GM23338 (cell line): Measurements from ENCODE around the gene PIPOX. TPM values are rescaled to one million over a fixed set of nuclear protein-coding genes. Genes with fewer than 3 reads are reported as not detected.

Experiments used
- ATAC-seq: fragments of 200-7000 bp; cut with Tn5 transposase; 3 replicates; pipeline ENCODE4 v1.9.1; 2020
- DNase-seq: peaks from one replicate; pipeline ENCODE4 v3.0.0-alpha.2; 2015; ENCODE audit warnings: low spot score
- H2AFZ ChIP-seq: fragments of 200-600 bp; sonication (generic); 2 replicates; pipeline ENCODE4 v1.8.0; 2016; ENCODE audit warnings: antibody characterized with exemption, mild to moderate bottlenecking, moderate library complexity
- H3F3A ChIP-seq: fragments of 200-600 bp; sonication (generic); replicated peaks from 2 replicates; pipeline ENCODE4 v1.8.0; 2017; ENCODE audit warnings: antibody characterized with exemption, mixed run types, low read depth
- H3K27ac ChIP-seq: fragments of 200-600 bp; sonication (generic); 2 replicates; pipeline ENCODE4 v1.6.1; 2016; ENCODE audit warnings: low read depth
- H3K27me3 ChIP-seq: fragments of 200-600 bp; sonication (generic); 2 replicates; pipeline ENCODE4 v1.8.0; 2016; ENCODE audit warnings: mild to moderate bottlenecking, mixed run types, moderate library complexity; ENCODE audit not compliant: insufficient read depth
- H3K36me3 ChIP-seq: fragments of 200-600 bp; sonication (generic); 2 replicates; pipeline ENCODE4 v1.8.0; 2016; ENCODE audit warnings: mild to moderate bottlenecking; ENCODE audit not compliant: insufficient read depth
- H3K4me1 ChIP-seq: fragments of 200-600 bp; sonication (generic); 2 replicates; pipeline ENCODE4 v1.8.0; 2016; ENCODE audit warnings: mild to moderate bottlenecking, moderate library complexity; ENCODE audit not compliant: insufficient read depth
- H3K4me2 ChIP-seq: fragments of 200-600 bp; sonication (generic); 2 replicates; pipeline ENCODE4 v1.7.1; 2017; ENCODE audit warnings: mixed run types
- H3K4me3 ChIP-seq: fragments of 200-600 bp; sonication (generic); 2 replicates; pipeline ENCODE4 v1.6.1; 2016; ENCODE audit warnings: mixed run types
- H3K79me2 ChIP-seq: fragments of 200-600 bp; sonication (generic); replicated peaks from 2 replicates; pipeline ENCODE4 v1.8.0; 2017; ENCODE audit warnings: mild to moderate bottlenecking; ENCODE audit not compliant: insufficient read depth
- H3K9me2 ChIP-seq: fragments of 200-600 bp; sonication (generic); 2 replicates; pipeline ENCODE4 v1.8.0; 2017; ENCODE audit not compliant: insufficient read depth
- H4K20me1 ChIP-seq: fragments of 200-600 bp; sonication (generic); replicated peaks from 2 replicates; pipeline ENCODE4 v1.8.0; 2017; ENCODE audit warnings: mild to moderate bottlenecking; ENCODE audit not compliant: insufficient read depth
- H3K27ac Mint-ChIP-seq: 2 replicates; pipeline ENCODE4 v1.8.0; 2020; ENCODE audit warnings: inconsistent platforms, mild to moderate bottlenecking, moderate library complexity, mixed read lengths
- H3K27me3 Mint-ChIP-seq: 3 replicates; pipeline ENCODE4 v1.8.0; 2022; ENCODE audit warnings: low read depth, mild to moderate bottlenecking, moderate library complexity, mixed read lengths, inconsistent platforms; ENCODE audit not compliant: insufficient read depth, poor library complexity
- H3K36me3 Mint-ChIP-seq: 3 replicates; pipeline ENCODE4 v1.8.0; 2021; ENCODE audit warnings: low read depth, mild to moderate bottlenecking, inconsistent platforms, moderate library complexity, mixed read lengths
- H3K4me1 Mint-ChIP-seq: 3 replicates; pipeline ENCODE4 v1.8.0; 2020; ENCODE audit warnings: mild to moderate bottlenecking, inconsistent platforms, mixed read lengths
- H3K4me3 Mint-ChIP-seq: 3 replicates; pipeline ENCODE4 v1.8.0; 2021; ENCODE audit warnings: moderate library complexity, mild to moderate bottlenecking, inconsistent platforms, mixed read lengths
- H3K9me3 Mint-ChIP-seq: 3 replicates; pipeline ENCODE4 v1.8.0; 2020; ENCODE audit warnings: moderate library complexity, mild to moderate bottlenecking, inconsistent platforms, mixed read lengths
- CREB1 ChIP-seq: fragments of 250-450 bp; sonication (Bioruptor Pico); IDR thresholded peaks from 2 replicates; pipeline ENCODE4 v1.5.0; 2020; ENCODE audit warnings: low read depth, mild to moderate bottlenecking, moderate library complexity
- EZH2 ChIP-seq: fragments of 200-600 bp; sonication (generic); IDR thresholded peaks from one replicate; pipeline ENCODE4 v1.8.0; 2017; ENCODE audit warnings: antibody characterized with exemption, mild to moderate bottlenecking, low read depth; ENCODE audit not compliant: unreplicated experiment
- EZH2phosphoT487 ChIP-seq: fragments of 200-600 bp; sonication (generic); IDR thresholded peaks from one replicate; pipeline ENCODE4 v1.8.1; 2018; ENCODE audit warnings: antibody characterized with exemption; ENCODE audit not compliant: unreplicated experiment
- JUNB ChIP-seq: IDR thresholded peaks from one replicate; pipeline ENCODE4 v1.6.1; 2016; ENCODE audit warnings: antibody characterized with exemption; ENCODE audit not compliant: unreplicated experiment
- NANOG ChIP-seq: IDR thresholded peaks from 2 replicates; pipeline ENCODE4 v1.6.1; 2016; ENCODE audit warnings: antibody characterized with exemption, borderline replicate concordance
- REST ChIP-seq: IDR thresholded peaks from one replicate; pipeline ENCODE4 v1.6.1; 2018; ENCODE audit warnings: antibody characterized with exemption; ENCODE audit not compliant: unreplicated experiment
- STAT1 ChIP-seq: IDR thresholded peaks from one replicate; pipeline ENCODE4 v1.6.1; 2016; ENCODE audit warnings: antibody characterized with exemption; ENCODE audit not compliant: unreplicated experiment
- ZNF331 ChIP-seq: fragments of 250-450 bp; sonication (Bioruptor Pico); IDR thresholded peaks from 2 replicates; pipeline ENCODE4 v1.5.0; 2020; ENCODE audit warnings: low read depth, mild to moderate bottlenecking, moderate library complexity
- polyA plus RNA-seq: library from polyadenylated mRNA; unstranded; fragments of >200 nt; fragmentation: Nextera tagmentation; extraction: Ambion mirVana; gene quantifications from 2 replicates; pipeline ENCODE4 v1.2.1, GENCODE V29; 2016
- total RNA-seq: library from RNA; depleted of rRNA; stranded (reverse); fragments of >200 nt; shearing (Covaris generic); gene quantifications from 2 replicates; pipeline ENCODE4 v1.2.3, GENCODE V29; 2014
- TF ChIP-seq, protein P1 (sequence below): IDR thresholded peaks from 2 replicates; pipeline ENCODE4 v1.6.1; 2016; ENCODE audit warnings: antibody characterized with exemption
- TF ChIP-seq, protein P2 (sequence below), 2 experiments: fragments of 200-600 bp in 1 of 2; sonication (generic) in 1 of 2; conservative IDR thresholded peaks; 2 replicates each; pipeline versions ENCODE4 v1.5.1 to v1.6.1; 2016 to 2017; ENCODE audit warnings: antibody characterized with exemption in 2 of 2, low read depth in 2 of 2, mild to moderate bottlenecking in 2 of 2, moderate library complexity in 1 of 2

Gene PIPOX
- total and polyA plus RNA-seq, 2 experiments from 2014 or later = 22.6 to 34.6 TPM

GRCh38 chr17:29054835-29055234 lies 11.9 kb downstream of the PIPOX start:
- Histone ChIP-seq H3K27ac (no peak overlapping the region), H3K4me2 (no peak overlapping the region), H2AFZ (no peak overlapping the region), H3F3A (no peaks in the 10 kb centered on the region), H3K36me3 (no peaks in the 10 kb centered on the region), H4K20me1 (no peaks in the 10 kb centered on the region), H3K79me2 (no peaks in the 10 kb centered on the region), H3K9me2 (peaks cover 5% of the 10 kb centered on the region; the same call in 1 of the 2 replicates), H3K27me3 (no peaks in the 10 kb centered on the region), H3K4me3 (no peak overlapping the region), H3K4me1 (peaks cover 8% of the 10 kb centered on the region)
- no peak overlapping the region for H3K27ac Mint-ChIP-seq
- H3K27me3 Mint-ChIP-seq = peaks cover 6% of the 10 kb centered on the region
- DNase-seq = no peak
- peaks cover 8% of the 10 kb centered on the region for H3K36me3 Mint-ChIP-seq
- TF ChIP-seq CREB1 (CRISPR knock-in tag) (no peak), EZH2 (no peak)
- H3K4me1 Mint-ChIP-seq = peaks cover 16% of the 10 kb centered on the region
- ATAC-seq = no peak
- no peak overlapping the region for H3K4me3 Mint-ChIP-seq
- no peaks in the 10 kb centered on the region; the same call in 2 of the 3 replicates for H3K9me3 Mint-ChIP-seq

DNA sequence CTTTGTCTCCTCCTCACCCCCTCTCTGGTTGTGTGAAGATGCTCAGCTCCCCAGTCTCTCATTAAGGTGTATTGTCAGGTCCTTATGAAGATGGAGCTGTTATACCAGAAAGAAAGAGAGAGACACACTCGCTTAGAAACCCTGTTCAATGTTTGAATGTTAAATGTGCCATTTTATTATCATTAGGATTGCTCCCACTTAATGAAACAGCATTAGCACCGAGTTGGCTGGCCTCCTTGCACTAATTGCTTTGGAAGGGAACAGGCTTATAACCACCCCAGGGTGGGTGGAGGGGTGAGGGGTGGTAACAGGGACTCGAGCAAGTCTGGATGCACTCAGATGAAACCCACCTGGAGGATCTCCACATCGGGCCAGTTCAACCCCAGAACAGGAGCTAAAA lies 14.4 kb downstream of the PIPOX start:
- H3K4me3 ChIP-seq = no peak overlapping the region
- H3K79me2 ChIP-seq = no peaks in the 10 kb centered on the region
- no peak overlapping the region for H3K4me2 ChIP-seq
- Mint-ChIP-seq H3K4me1 (peaks cover 30% of the 10 kb centered on the region), H3K27me3 (peaks cover 15% of the 10 kb centered on the region), H3K27ac (no peak overlapping the region), H3K36me3 (peaks cover 8% of the 10 kb centered on the region), H3K4me3 (no peak overlapping the region), H3K9me3 (no peaks in the 10 kb centered on the region; the same call in 2 of the 3 replicates)
- no peak overlapping the region for H2AFZ ChIP-seq
- H3K27me3 ChIP-seq = no peaks in the 10 kb centered on the region
- ATAC-seq (no peak), DNase-seq (no peak)
- peaks cover 25% of the 10 kb centered on the region for H3K4me1 ChIP-seq
- no peaks in the 10 kb centered on the region for H3K36me3 ChIP-seq
- no peak overlapping the region for H3K27ac ChIP-seq
- H3F3A ChIP-seq = no peaks in the 10 kb centered on the region; the same call in 1 of the 2 replicates
- H4K20me1 ChIP-seq = no peaks in the 10 kb centered on the region
- H3K9me2 ChIP-seq = no peaks in the 10 kb centered on the region; the same call in 1 of the 2 replicates
- TF ChIP-seq NANOG (no peak), CREB1 (CRISPR knock-in tag) (no peak), REST (no peak), STAT1 (no peak), JUNB (no peak), EZH2phosphoT487 (no peak), EZH2 (no peak), ZNF331 (CRISPR knock-in tag) (no peak)
- TF ChIP-seq, protein P1, sequence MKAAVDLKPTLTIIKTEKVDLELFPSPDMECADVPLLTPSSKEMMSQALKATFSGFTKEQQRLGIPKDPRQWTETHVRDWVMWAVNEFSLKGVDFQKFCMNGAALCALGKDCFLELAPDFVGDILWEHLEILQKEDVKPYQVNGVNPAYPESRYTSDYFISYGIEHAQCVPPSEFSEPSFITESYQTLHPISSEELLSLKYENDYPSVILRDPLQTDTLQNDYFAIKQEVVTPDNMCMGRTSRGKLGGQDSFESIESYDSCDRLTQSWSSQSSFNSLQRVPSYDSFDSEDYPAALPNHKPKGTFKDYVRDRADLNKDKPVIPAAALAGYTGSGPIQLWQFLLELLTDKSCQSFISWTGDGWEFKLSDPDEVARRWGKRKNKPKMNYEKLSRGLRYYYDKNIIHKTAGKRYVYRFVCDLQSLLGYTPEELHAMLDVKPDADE = no peak
- TF ChIP-seq, protein P2, sequence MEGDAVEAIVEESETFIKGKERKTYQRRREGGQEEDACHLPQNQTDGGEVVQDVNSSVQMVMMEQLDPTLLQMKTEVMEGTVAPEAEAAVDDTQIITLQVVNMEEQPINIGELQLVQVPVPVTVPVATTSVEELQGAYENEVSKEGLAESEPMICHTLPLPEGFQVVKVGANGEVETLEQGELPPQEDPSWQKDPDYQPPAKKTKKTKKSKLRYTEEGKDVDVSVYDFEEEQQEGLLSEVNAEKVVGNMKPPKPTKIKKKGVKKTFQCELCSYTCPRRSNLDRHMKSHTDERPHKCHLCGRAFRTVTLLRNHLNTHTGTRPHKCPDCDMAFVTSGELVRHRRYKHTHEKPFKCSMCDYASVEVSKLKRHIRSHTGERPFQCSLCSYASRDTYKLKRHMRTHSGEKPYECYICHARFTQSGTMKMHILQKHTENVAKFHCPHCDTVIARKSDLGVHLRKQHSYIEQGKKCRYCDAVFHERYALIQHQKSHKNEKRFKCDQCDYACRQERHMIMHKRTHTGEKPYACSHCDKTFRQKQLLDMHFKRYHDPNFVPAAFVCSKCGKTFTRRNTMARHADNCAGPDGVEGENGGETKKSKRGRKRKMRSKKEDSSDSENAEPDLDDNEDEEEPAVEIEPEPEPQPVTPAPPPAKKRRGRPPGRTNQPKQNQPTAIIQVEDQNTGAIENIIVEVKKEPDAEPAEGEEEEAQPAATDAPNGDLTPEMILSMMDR (conservative IDR thresholded peaks at IDR 0.05; ENCODE audit: low read depth in 2 of 2) = no peak
